H1 (cell line): ENCODE data around the gene RASGEF1C.

Experiments
- ATF2 ChIP-seq: IDR thresholded peaks from 2 replicates; pipeline ENCODE4 v1.6.1; 2012; ENCODE audit warnings: low read length, inconsistent platforms
- CTCF ChIP-seq, 3 experiments: IDR thresholded peaks; 1 replicate in 2 of 3; 2 replicates in 1 of 3; pipeline versions ENCODE4 v1.5.1 to v1.6.1; 2011; ENCODE audit warnings: low read length in 3 of 3, mild to moderate bottlenecking in 3 of 3, inconsistent platforms in 2 of 3, low read depth in 1 of 3, moderate library complexity in 1 of 3; ENCODE audit not compliant: insufficient read depth in 1 of 3; ENCODE audit errors: control extremely low read depth in 1 of 3
- MAX ChIP-seq: IDR thresholded peaks from 2 replicates; pipeline ENCODE4 v1.6.1; 2012; ENCODE audit warnings: inconsistent platforms
- POLR2A ChIP-seq, 2 experiments: IDR thresholded peaks; 1 replicate in 1 of 2; 2 replicates in 1 of 2; pipeline ENCODE4 v1.6.1; 2011; ENCODE audit warnings: low read depth in 2 of 2, low read length in 2 of 2, mild to moderate bottlenecking in 2 of 2; ENCODE audit errors: control extremely low read depth in 1 of 2
- POLR2AphosphoS5 ChIP-seq: IDR thresholded peaks from 2 replicates; pipeline ENCODE4 v1.6.1; 2011; ENCODE audit warnings: low read depth, low read length
- RAD21 ChIP-seq, 2 experiments: IDR thresholded peaks in 1 of 2; conservative IDR thresholded peaks in 1 of 2; 2 replicates each; pipeline ENCODE4 v1.6.1; 2011; ENCODE audit warnings: low read depth in 2 of 2, low read length in 2 of 2, improper control_type of control experiment in 1 of 2, inconsistent platforms in 1 of 2, mild to moderate bottlenecking in 1 of 2, moderate library complexity in 1 of 2

GRCh38 chr5:180194410-180195345 lies 14.3 kb downstream of the RASGEF1C start:
- no peak for TF ChIP-seq POLR2A (IDR thresholded peaks at IDR 0.05; ENCODE audit: control extremely low read depth in 1 of 2, low read depth in 2 of 2, low read length in 2 of 2)
- TF ChIP-seq CTCF (IDR thresholded peaks at IDR 0.05; ENCODE audit: control extremely low read depth in 1 of 3, insufficient read depth in 1 of 3, low read depth in 1 of 3, low read length in 3 of 3) = no peak
- TF ChIP-seq MAX = no peak
- TF ChIP-seq RAD21 (IDR thresholded peaks at IDR 0.05 in 1 of 2, conservative IDR thresholded peaks at IDR 0.05 in 1 of 2; ENCODE audit: low read depth in 2 of 2, low read length in 2 of 2) = no peak
- no peak for TF ChIP-seq POLR2AphosphoS5
- TF ChIP-seq ATF2 = no peak
